SK-N-SH treated with all-trans-retinoic acid at 6 μM for 48 hours (cell line): ENCODE data around the gene SNUPN.

Experiments used
- ATAC-seq: fragments of 200-7000 bp; cut with Tn5 transposase; 3 replicates; pipeline ENCODE4 v1.9.1; 2020; ENCODE audit warnings: mild to moderate bottlenecking, moderate library complexity
- ARNTL ChIP-seq: fragments of 450-650 bp; formaldehyde crosslinking; IDR thresholded peaks from 2 replicates; pipeline ENCODE4 v1.5.0; 2020; ENCODE audit warnings: low read depth, mild to moderate bottlenecking, moderate library complexity, borderline replicate concordance
- BACH2 ChIP-seq: fragments of 250-450 bp; sonication (Bioruptor Pico); IDR thresholded peaks from 2 replicates; pipeline ENCODE4 v1.9.0; 2021; ENCODE audit warnings: mild to moderate bottlenecking, borderline replicate concordance
- CREB5 ChIP-seq: fragments of 250-450 bp; sonication (Bioruptor Pico); IDR thresholded peaks from 2 replicates; pipeline ENCODE4 v1.5.1; 2020; ENCODE audit warnings: low read depth, mild to moderate bottlenecking, moderate library complexity
- CSDC2 ChIP-seq: fragments of 250-450 bp; sonication (Bioruptor Pico); IDR thresholded peaks from 2 replicates; pipeline ENCODE4 v1.5.0; 2020; ENCODE audit warnings: mild to moderate bottlenecking, moderate library complexity
- ESRRG ChIP-seq: fragments of 250-450 bp; sonication (Bioruptor Pico); IDR thresholded peaks from 2 replicates; pipeline ENCODE4 v1.6.1; 2021; ENCODE audit warnings: mild to moderate bottlenecking
- GLIS3 ChIP-seq: fragments of 250-450 bp; sonication (Bioruptor Pico); IDR thresholded peaks from 2 replicates; pipeline ENCODE4 v1.5.0; 2020; ENCODE audit warnings: mild to moderate bottlenecking, moderate library complexity
- ISL1 ChIP-seq: fragments of 250-450 bp; sonication (Bioruptor Pico); IDR thresholded peaks from 2 replicates; pipeline ENCODE4 v2.1.2; 2022; ENCODE audit warnings: mild to moderate bottlenecking, moderate library complexity
- PPARA ChIP-seq: fragments of 250-450 bp; sonication (Bioruptor Pico); IDR thresholded peaks from 2 replicates; pipeline ENCODE4 v1.5.0; 2020; ENCODE audit warnings: mild to moderate bottlenecking, borderline replicate concordance
- RARB ChIP-seq: fragments of 250-450 bp; sonication (Bioruptor Pico); IDR thresholded peaks from 2 replicates; pipeline ENCODE4 v1.8.0; 2021; ENCODE audit warnings: mild to moderate bottlenecking, moderate library complexity
- TCF4 ChIP-seq: fragments of 250-450 bp; sonication (Bioruptor Pico); IDR thresholded peaks from 2 replicates; pipeline ENCODE4 v1.8.0; 2021; ENCODE audit warnings: mild to moderate bottlenecking, moderate library complexity, borderline replicate concordance
- TOX ChIP-seq: fragments of 250-450 bp; sonication (Bioruptor Pico); IDR thresholded peaks from 2 replicates; pipeline ENCODE4 v1.8.0; 2021; ENCODE audit warnings: mild to moderate bottlenecking, moderate library complexity, borderline replicate concordance
- TSHZ2 ChIP-seq: fragments of 250-450 bp; sonication (Bioruptor Pico); IDR thresholded peaks from 2 replicates; pipeline ENCODE4 v1.5.0; 2020; ENCODE audit warnings: mild to moderate bottlenecking, moderate library complexity
- ZFP3 ChIP-seq: fragments of 250-450 bp; sonication (Bioruptor Pico); IDR thresholded peaks from 2 replicates; pipeline ENCODE4 v1.5.0; 2020; ENCODE audit warnings: mild to moderate bottlenecking, moderate library complexity
- ZFP30 ChIP-seq: fragments of 450-650 bp; formaldehyde crosslinking; IDR thresholded peaks from 2 replicates; pipeline ENCODE4 v1.5.0; 2022; ENCODE audit warnings: mild to moderate bottlenecking, moderate library complexity
- ZNF70 ChIP-seq: fragments of 450-650 bp; formaldehyde crosslinking; IDR thresholded peaks from 2 replicates; pipeline ENCODE4 v1.5.0; 2020; ENCODE audit warnings: mild to moderate bottlenecking, moderate library complexity
- ZNF8 ChIP-seq: fragments of 450-650 bp; formaldehyde crosslinking; IDR thresholded peaks from 2 replicates; pipeline ENCODE4 v1.5.0; 2020; ENCODE audit warnings: mild to moderate bottlenecking, moderate library complexity
- TF ChIP-seq, protein P1 (sequence below): fragments of 250-450 bp; sonication (Bioruptor Pico); IDR thresholded peaks from 2 replicates; pipeline ENCODE4 v1.8.0; 2020; ENCODE audit warnings: mild to moderate bottlenecking, moderate library complexity, borderline replicate concordance
- TF ChIP-seq, protein P2 (sequence below): fragments of 250-450 bp; sonication (Bioruptor Pico); IDR thresholded peaks from 2 replicates; pipeline ENCODE4 v1.5.1; 2021; ENCODE audit warnings: mild to moderate bottlenecking, moderate library complexity

Gene SNUPN

GRCh38 chr15:75647370-75648155, 22.0 kb upstream of the SNUPN start, which contains the start of gene SNX33:
Gene SNX33 (plus strand): TSS chr15:75647912. CDS start chr15:75649103, 1,191 bp downstream.
- ATAC-seq: peak; percentile 86
- no peak for TF ChIP-seq RARB (CRISPR knock-in tag)
- TF ChIP-seq BACH2 (CRISPR knock-in tag): no peak
- TF ChIP-seq CSDC2 (CRISPR knock-in tag): no peak
- no peak for TF ChIP-seq ZFP30 (CRISPR knock-in tag)
- no peak for TF ChIP-seq TOX (CRISPR knock-in tag)
- TF ChIP-seq, protein P1, sequence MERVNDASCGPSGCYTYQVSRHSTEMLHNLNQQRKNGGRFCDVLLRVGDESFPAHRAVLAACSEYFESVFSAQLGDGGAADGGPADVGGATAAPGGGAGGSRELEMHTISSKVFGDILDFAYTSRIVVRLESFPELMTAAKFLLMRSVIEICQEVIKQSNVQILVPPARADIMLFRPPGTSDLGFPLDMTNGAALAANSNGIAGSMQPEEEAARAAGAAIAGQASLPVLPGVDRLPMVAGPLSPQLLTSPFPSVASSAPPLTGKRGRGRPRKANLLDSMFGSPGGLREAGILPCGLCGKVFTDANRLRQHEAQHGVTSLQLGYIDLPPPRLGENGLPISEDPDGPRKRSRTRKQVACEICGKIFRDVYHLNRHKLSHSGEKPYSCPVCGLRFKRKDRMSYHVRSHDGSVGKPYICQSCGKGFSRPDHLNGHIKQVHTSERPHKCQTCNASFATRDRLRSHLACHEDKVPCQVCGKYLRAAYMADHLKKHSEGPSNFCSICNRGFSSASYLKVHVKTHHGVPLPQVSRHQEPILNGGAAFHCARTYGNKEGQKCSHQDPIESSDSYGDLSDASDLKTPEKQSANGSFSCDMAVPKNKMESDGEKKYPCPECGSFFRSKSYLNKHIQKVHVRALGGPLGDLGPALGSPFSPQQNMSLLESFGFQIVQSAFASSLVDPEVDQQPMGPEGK: no peak
- no peak for TF ChIP-seq PPARA (CRISPR knock-in tag)
- TF ChIP-seq ESRRG (CRISPR knock-in tag): no peak
- TF ChIP-seq ZNF8: no peak
- TF ChIP-seq CREB5 (CRISPR knock-in tag): no peak
- TF ChIP-seq ZFP3 (CRISPR knock-in tag): no peak
- TF ChIP-seq TSHZ2 (CRISPR knock-in tag): no peak
- TF ChIP-seq TCF4 (CRISPR knock-in tag): no peak
- no peak for TF ChIP-seq ZNF70 (CRISPR knock-in tag)
- TF ChIP-seq GLIS3 (CRISPR knock-in tag): no peak
- TF ChIP-seq, protein P2, sequence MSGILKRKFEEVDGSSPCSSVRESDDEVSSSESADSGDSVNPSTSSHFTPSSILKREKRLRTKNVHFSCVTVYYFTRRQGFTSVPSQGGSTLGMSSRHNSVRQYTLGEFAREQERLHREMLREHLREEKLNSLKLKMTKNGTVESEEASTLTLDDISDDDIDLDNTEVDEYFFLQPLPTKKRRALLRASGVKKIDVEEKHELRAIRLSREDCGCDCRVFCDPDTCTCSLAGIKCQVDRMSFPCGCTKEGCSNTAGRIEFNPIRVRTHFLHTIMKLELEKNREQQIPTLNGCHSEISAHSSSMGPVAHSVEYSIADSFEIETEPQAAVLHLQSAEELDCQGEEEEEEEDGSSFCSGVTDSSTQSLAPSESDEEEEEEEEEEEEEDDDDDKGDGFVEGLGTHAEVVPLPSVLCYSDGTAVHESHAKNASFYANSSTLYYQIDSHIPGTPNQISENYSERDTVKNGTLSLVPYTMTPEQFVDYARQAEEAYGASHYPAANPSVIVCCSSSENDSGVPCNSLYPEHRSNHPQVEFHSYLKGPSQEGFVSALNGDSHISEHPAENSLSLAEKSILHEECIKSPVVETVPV (CRISPR knock-in tag): no peak
- no peak for TF ChIP-seq ISL1 (CRISPR knock-in tag)

DNA sequence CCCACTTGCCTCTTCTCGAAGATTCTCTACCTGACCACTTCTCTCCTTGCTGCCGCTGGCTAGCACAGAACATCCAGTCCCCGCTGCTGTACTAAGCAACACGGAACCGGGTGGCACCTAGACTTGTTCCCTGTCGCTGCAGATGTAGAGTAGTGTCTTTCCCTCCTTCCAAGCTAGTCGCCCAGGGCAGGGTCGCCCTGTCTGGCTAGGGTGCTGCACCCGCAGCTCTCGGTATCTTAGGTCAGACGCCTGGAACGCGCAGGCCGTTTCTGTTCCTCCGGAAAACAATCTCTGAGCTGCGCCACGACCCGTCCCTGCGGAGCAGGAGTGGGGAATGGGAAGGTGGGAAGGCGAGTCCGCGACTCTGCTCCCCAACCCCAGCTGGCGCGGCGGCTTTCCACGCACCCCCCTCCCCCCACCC, 21.4 kb upstream of the SNUPN start:
- ATAC-seq: peak; percentile 42
- TF ChIP-seq TSHZ2 (CRISPR knock-in tag) (no peak), TOX (CRISPR knock-in tag) (no peak), TCF4 (CRISPR knock-in tag) (no peak), CREB5 (CRISPR knock-in tag) (no peak), ZNF8 (no peak), ZNF70 (CRISPR knock-in tag) (no peak), ZFP30 (CRISPR knock-in tag) (no peak), CSDC2 (CRISPR knock-in tag) (no peak), ARNTL (no peak), ZFP3 (CRISPR knock-in tag) (no peak)
- TF ChIP-seq, protein P2 (CRISPR knock-in tag): no peak
